GM04504 (cell line): ENCODE results near the gene CHI3L1.

Source experiments
- DNase-seq: peaks from one replicate; pipeline ENCODE4 v3.0.0-alpha.2; 2012; ENCODE audit warnings: low read depth

CHI3L1 gene

DNA sequence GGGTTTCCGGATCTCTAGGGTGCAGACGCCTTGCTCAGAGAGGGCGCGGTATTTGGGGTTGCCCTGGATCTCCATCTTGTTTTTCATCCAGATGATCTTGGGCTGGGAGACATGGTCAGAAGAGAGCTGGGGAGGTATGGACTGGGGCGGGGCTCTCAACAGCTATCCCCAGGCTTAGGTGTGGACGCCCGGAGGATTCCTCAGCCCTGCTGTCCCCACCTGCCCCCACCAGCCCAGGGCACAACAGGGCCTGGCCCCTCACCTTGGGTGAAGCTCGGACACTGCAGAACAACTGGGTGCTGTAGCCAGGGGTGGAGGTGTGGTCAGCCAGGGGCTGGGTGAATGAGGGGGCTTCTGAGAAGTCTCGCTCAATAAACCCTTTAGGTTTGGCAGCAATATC is 17.5 kb downstream of the CHI3L1 start:
- DNase-seq = no peak

DNA sequence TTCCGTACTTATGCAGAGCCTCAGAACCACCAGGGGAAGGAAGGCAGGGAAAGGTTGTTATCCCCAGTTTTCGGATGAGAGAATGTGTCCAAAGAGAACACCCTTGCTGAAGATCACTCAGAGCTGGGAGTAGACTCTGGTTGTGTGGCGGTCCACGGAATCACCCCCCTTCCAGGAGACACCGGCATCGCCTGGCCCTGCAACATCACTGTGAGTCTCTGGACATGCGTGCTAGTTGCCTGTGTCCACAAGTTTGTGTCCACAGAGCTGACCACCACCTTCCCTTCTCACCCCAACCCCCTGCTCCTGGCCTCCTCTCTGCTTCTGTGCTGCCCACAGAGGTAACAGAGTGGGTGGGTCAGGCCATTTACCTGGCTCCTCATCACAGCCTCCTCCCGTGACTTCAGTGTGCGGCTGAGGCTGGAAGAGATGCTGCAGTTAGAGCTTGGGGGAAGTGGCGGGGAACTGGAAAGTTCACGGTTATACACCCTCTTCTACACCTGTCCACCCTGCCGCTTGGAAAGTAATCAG is 18.2 kb downstream of the CHI3L1 start:
- DNase-seq = no peak

DNA sequence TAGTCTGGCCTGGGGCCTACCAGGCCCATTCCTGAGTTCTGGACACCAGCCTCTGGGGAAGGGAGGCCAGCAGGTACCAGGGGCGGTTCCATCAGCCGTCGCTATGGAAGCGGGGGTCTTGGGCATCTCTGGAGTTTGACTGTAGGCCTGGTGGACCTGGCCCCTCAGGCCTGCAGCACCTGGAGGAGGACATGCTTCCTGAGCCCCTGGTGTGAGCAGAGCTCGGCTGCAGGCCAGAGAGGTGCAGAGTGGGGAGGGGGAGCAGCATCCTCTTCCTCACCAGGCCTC is 18.6 kb downstream of the CHI3L1 start:
- DNase-seq = no peak

DNA sequence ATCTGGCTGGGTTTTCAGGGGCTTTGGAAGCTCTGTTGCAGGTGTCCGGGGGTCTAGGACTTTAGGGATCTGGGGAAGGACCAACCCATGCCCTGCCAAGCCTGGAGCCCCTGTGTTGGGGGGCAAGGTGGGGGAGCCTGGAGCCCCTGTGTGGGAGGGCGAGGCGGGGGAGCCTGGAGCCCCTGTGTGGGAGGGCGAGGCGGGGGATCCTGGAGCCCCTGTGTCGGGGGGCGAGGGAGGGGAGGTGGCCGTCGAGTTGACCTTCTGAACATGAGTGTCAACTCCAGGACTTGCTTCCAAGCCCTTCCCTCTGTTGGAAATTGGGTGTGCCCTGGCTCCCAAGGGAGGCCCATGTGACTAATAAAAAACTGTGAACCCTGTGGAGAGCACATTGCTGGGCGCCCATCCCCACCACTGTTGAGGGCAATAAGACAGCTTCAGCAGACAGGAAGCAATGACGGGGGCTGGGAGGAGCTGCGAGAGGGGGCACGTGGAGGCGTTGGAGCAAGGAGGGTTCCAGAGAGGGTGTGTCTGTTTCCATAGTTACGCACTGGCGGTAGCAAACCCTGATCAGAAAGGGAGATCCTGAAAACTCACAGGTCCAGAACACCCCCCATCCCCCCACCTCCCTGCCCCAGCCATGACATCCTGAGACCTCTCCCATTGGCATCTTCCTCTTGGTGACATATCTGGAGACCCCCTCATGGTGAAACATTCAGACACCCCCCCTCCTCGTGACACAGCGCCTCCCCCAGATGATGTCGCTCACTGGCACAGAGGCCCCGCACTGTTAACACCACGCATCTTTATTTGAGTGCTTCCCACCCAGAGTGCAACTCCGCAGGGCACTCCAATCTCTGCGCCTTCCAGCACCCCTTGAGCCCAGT is 19.2 kb downstream of the CHI3L1 start:
- DNase-seq = no peak

DNA sequence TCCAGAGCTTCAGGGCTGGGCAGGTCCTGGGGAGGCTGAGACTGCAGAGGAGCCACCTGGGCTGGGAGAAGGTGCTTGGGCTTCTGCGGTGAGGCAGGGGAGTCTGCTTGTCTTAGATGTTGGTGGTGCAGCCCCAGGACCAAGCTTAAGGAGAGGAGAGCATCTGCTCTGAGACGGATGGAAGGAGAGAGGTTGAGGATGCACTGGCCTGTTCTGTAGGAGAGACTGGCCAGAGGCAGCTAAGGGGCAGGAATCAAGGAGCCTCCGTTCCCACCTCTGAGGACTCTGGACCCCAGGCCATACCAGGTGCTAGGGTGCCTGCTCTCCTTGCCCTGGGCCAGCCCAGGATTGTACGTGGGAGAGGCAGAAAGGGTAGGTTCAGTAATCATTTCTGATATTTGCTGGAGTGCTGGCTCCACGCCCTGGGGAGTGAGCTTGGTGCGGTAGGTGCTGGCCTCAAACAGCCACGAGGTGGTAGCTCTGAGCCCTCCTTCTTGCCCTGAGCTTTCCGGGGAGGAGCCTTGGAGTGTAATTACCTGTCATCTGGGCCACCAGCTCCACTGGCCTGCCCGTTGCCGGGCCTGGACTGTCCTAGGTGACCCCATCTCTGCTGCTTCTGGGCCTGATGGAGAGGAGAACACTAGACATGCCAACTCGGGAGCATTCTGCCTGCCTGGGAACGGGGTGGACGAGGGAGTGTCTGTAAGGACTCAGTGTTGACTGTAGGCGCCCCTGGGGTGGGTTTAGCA is 20.1 kb downstream of the CHI3L1 start:
- no peak for DNase-seq

DNA sequence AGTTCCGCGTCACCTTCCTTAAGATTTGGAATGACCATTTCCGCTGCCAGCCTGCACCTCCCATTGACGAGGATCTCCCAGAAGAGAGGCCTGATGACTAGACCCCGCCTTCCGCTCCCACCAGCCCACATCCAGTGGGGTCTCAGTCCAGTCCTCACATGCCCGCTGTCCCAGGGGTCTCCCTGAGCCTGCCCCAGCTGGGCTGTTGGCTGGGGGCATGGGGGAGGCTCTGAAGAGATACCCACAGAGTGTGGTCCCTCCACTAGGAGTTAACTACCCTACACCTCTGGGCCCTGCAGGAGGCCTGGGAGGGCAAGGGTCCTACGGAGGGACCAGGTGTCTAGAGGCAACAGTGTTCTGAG is 20.7 kb downstream of the CHI3L1 start:
- no peak for DNase-seq

DNA sequence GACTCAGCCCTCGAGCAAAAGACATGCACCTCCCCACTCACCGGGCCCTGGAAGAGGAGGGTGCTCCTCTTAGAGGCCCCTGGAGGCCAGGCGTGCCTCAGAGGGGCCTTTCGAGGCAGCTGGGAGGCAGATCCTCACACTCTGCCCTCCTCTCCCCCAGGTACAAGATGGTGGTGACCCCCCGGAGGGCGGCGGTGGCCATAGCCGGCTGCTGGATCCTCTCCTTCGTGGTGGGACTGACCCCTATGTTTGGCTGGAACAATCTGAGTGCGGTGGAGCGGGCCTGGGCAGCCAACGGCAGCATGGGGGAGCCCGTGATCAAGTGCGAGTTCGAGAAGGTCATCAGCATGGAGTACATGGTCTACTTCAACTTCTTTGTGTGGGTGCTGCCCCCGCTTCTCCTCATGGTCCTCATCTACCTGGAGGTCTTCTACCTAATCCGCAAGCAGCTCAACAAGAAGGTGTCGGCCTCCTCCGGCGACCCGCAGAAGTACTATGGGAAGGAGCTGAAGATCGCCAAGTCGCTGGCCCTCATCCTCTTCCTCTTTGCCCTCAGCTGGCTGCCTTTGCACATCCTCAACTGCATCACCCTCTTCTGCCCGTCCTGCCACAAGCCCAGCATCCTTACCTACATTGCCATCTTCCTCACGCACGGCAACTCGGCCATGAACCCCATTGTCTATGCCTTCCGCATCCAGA is 21.3 kb downstream of the CHI3L1 start:
- DNase-seq = no peak

DNA sequence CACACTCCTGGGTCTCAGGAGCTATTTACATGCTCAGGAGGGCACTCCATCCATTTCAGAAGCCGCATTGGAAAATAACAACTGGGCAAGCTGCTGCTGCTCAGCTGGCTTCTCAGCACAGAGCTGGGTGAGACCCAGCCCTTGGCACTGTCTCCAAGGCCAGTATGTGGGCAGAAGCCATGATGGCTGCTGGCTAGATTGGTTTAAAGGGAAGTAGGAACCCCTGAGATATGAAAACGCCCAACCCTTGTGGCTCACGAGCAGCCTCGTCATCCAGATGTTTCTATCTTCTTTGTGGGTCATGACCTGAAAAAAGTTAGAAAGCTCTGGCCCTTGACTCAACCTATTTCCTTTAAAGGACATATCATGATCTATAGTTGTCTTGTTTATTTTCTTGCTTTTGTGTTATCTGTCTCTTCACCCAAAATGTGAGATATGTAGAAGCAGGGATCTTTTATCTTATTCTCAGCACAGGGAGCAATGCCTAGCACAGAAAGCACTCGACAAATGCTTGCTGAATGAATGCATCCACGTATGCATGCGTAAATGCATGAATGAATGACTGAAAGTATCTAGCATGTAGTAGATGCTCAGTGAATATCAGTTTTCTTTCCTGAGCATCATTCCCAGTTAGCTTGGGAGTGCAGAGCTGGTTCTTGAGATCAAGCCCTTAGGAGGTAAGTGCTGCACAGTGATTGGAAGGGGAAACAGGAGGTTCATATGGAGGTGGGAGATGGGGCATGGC is 22.4 kb downstream of the CHI3L1 start:
- no peak for DNase-seq

DNA sequence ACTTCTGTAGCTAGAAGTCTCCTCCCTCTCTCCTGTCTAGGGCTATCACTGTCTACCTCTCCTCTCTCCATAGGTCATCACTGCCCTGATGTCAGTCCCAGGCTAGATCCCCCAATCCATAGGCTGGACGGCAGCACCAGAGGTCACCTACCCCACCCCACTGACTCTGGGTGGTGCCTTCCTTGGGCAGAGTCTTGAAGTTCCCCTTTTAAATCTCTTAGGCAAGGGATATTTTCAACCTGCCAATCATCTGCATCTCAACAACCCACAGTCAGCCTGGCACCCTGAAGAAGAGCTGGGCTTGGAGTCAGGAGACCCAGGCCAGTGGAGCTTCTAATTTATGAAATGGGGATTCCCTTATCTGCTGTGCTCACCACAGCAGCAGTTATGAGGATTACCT is 24.1 kb downstream of the CHI3L1 start:
- DNase-seq = no peak

DNA sequence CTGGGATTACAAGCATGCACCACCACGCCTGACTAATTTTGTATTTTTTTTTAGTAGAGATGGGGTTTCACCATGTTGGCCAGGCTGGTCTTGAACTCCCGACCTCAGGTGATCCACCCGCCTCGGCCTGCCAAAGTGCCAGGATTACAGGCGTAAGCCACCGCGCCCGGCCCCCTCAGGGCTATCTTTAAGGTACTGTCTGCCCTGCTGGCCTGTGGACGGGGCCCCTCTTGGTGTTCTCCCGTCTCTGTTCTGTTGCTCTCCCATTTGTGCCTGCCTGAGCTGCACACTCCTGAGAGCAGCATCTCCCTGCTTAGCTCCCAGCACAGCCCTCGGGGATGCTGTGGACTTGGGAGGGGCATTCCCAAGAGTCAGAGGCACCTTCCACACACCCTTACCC is 24.8 kb downstream of the CHI3L1 start:
- no peak for DNase-seq

DNA sequence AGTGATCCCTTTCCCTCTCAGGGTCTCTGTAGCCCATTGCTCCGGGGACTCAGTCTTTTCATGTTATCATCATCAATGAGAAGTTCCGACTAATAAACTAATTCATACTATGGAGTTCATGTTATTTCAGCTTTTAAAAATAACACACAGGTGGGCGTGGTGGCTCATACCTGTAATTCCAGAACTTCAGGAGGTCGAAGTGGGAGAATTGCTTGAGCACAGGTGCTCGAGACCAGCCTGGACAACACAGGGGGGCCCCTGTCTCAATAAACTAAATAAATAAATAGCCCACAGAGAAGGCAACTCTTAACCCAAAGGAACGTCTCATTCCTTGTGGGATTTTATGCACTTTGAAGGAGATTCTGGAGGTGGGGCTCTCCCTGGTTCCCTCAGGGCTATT is 25.3 kb downstream of the CHI3L1 start:
- DNase-seq = no peak

DNA sequence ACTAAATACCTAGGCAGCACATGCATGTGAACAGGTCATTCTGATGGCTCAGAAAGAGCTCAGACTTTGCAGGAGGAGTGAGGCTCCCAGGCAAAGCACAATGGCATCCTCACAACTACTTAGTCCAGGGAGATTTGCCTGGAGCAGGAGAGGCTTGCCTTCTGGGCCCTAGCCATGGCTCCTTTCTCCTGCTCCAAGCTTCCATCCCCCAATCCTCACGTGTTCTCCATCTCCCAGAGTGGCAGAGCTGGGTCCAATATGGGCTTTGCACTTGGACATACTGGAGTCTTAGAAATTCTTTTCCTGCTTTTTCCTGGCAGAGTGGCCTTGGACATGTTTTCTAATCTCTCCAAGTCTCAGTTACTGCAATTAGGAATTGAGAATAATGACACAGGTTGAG is 26.7 kb downstream of the CHI3L1 start:
- DNase-seq = no peak

DNA sequence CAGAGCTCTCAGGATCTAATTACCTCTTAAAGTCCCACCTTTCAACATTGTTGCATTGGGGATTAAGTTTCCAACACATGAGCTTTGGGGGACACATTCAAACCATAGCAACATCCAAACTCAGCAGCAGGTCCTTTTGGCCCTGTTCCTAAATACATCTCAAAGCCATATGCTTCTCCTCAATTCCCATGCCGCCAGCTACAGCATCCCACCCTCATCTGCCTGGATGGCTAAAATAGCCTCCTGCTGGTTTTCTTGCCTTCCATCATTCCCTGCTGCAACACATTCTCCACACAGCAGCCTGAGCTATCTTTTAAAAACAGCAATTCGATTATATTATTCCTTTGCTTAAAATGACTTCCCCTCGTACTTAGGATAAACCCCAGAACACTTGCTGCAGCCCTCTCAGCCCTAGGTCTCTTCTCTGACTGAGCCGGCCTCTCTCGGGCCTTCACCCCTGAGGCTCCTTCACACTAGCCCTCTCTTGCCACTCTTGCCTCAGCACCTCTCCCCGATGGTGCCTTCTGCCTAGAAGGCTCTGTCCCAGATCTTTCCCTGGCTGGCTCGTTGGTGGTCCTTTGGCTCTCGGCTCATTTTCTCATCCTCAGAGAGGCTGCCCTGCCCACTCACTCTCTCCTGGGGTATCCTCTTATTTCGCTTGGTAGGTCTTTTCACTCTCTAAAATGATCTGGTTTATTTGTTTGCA is 27.4 kb downstream of the CHI3L1 start:
- no peak for DNase-seq

DNA sequence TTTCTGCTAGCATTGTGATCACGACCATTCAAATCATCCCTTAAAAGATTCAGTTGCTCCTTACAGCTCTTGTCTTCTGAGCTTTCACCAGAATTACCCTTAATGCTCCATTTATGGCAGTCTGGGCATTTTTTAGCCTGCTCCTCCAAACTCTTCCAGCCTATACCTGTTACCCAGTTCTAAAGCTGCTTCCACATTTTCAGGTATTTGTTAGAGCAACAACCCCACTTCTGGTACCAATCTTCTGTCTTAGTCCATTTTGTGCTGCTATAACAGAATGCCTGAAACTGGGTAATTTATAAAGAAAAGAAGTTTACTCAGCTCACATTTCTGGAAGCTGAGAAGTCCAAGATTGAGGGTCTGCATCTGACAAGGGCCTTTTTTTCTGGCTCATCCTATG is 28.1 kb downstream of the CHI3L1 start:
- no peak for DNase-seq

DNA sequence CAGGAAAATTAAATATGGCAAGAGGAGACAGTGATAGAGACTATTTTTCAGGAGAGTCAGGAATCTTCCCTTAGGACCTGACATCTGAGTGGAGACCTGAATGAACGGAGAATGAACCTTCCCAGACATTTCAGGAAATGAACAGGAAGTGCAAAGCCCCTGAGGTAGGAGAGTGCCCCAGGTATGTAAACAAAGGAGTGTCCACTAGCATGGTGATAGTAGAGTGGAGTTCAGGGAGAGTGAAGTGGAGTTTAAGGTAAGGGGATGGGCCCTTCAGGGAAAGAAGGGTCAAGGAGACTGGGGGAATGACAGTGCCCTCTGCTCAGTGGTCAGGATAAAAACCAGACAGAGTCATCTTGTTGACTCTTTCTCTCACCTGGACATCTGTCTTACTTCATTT is 30.2 kb downstream of the CHI3L1 start:
- DNase-seq = no peak

DNA sequence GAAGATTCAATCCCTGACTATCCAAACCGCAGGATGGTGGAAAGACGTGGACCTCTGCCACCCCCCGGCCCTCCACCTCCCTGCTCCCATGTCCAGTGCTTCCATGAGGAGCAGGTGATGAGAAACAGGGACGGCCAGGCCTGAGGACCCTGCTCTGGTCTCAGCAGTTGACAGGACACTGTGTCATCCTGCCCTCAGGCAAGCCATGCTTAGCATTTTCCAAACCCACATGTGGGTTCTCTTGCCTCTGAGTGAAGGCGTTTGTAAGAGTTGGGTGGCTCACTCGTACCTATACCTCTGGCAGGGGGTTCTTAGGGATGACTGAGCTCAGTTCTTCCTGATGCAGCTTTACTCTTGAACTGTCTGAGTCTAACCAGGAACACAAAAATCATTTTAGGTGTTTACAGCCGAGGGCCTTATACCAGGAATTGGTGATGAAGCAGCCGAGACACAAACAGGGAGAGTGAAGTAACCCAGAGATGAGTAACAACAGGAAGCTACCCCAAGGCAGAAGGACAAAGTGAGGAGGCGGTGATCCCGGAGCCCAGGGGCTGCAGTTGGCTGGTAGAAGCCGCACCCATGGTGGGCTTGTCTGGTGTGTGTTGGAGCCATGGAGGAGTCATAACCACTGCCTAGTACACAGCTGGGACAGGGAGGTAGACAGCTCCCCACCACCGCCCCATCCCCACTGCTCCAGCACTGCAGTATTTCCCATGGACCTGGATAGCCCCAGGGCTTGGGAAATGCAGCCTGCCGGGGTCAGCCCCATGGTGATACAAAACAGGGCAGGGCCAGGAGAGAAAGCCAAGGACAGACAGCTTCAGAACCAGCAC is 32.3 kb downstream of the CHI3L1 start:
- no peak for DNase-seq

DNA sequence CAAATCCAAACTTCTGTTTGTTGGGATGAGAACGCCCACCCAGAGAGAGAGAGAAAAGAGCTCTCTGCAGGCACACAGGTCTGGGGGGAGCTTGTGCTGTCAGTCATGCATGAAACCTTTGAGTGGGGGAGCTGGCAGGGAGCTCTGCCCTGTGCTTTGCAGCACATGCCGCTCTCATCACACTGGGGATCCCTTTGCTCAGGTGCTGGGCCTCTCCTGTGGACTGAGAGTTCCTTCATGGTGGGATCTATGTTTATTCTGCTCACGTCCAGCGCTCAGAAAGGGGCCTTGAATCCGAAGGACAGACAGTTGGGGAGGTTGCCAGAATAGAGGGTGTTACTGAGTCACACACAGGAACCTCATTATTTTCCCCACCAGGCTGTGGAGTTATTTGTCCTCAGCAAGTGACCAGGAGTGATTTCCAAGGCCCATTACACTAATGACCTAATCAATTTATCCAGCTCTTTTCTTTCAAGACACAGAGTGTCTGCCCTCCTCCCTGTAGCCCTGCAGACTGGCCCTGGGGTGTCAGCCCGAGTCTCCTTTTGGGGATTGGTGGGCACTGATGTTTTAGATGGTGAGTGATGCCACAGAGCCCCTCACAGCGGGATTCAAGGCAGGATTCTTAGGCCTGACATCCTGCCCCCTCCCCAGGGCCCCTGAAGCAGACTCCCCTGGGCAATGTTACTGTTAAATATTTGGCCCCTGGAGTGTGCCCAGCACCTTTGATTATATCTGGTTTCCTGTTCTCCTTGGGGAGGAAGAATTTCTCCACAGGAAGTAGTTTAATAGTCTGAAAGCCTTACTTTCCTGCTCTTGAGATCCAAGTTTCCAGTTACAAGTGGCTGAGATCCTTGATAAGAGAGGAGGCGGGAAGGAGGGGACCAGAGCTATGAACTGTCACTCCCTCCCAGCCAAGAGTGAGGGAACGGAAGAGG is 33.2 kb downstream of the CHI3L1 start:
- DNase-seq = no peak

DNA sequence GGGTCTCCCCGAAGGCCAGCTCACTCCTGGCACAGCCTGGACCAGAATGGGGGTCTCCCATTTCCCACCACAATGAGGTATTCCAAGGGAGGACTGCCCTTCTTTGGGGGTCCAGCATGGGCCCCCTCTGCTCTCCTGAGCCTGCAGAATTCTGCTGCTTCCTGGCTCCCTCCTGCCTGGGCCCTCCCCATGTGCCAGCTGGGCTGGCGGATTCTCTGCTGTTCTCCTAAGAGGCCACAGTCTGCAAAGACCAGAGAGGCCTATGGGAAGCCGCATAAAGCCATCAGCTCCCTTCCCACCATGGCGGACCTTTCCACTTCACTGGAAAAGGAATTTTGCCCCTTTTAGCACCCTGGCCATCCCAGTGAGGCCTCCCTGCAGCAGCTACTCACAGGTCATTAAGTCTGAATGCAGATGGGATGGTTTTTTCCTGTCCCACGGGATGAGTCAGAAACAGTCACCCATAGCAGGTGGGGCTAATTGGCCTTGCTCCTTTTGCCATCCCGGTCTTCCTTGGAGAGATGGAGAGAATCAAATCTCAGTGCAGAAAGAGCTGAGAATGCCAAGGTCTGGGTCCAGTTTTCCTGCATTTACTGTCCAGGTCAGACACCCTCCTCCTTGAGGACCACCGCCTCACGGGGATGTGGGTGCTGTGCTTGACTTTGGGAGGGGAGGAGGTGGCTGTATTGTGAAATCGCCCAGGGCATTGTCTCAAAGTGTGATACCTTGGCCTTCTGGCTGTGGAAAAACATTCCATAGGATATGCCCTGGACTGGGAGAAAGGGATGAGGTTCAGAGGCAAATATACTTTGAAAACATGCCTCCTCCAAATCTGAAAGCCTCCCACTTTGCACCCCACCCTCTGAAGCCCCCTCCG is 34.1 kb downstream of the CHI3L1 start:
- no peak for DNase-seq
